ENCODE data around the gene PNMA8C.
A peak's percentile ranks its signal among the peaks of the same experiment; 100 is the strongest.

The PNMA8C gene

DNA sequence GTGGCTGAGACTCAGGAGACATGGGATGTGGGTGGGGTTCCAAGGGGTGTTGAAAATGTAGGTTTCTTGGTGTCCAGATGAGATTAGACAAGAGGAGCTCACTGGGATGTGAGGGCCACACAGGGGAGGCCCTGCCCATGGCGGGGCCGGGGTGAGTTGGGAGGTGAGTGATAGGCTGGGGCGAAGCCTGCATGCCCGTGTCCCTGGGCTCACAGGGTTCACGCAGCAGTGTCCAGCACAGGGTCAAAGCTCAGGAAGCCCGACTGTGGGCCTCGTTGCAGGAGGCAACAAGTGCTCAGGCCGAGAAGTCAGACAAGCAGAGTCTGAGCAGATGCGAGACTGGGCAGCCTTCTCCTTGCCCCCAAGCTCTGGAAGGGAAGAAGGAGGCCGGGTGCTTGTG, 42.6 kb downstream of the PNMA8C start:
- Histone ChIP-seq H3K9me3 (ENCODE audit: low read depth, low read length) (no peaks in the 10 kb centered on the region), H3K27ac (no peak overlapping the region), H3K9ac (ENCODE audit: insufficient read length) (no peak overlapping the region), H3K36me3 (ENCODE audit: insufficient read depth, low read length) (peaks cover 89% of the 10 kb centered on the region), H3K4me3 (no peak overlapping the region)
- DNase-seq (ENCODE audit: low read depth, low spot score): no peak
- no peak for TF ChIP-seq POLR2AphosphoS5 (IDR thresholded peaks at IDR 0.05; ENCODE audit: borderline replicate concordance, low read depth, low read length)
- no peak for TF ChIP-seq FOXP2 (optimal IDR thresholded peaks at IDR 0.05; ENCODE audit: control extremely low read depth, extremely low read length, insufficient read depth)
- no peak for TF ChIP-seq EZH2 (IDR thresholded peaks at IDR 0.05)

DNA sequence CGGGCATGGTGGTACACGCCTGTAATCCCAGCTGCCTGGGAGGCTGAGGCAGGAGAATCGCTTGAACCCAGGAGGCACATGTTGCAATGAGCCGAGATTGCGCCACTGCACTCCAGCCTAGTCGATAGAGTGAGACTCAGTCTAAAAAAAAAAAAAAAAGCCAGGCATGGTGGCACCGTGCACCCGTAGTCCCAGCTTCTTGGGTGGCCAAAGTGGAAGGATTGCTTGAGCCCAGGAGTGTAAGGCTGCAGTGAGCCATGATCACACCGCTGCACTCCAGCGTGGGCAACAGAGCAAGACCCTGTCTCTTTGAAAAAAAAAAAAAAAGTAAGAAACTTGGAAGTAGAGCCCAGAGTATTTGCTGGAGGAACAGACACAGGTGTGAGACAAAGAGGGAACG, 43.1 kb downstream of the PNMA8C start:
- Histone ChIP-seq H3K4me3 (no peak overlapping the region), H3K9ac (ENCODE audit: insufficient read length) (no peak overlapping the region), H3K27ac (no peak overlapping the region), H3K36me3 (ENCODE audit: insufficient read depth, low read length) (peaks cover 89% of the 10 kb centered on the region), H3K9me3 (ENCODE audit: low read depth, low read length) (peaks cover 3% of the 10 kb centered on the region; the same call in 1 of the 2 replicates)
- TF ChIP-seq FOXP2 (optimal IDR thresholded peaks at IDR 0.05; ENCODE audit: control extremely low read depth, extremely low read length, insufficient read depth) (no peak), EZH2 (IDR thresholded peaks at IDR 0.05) (no peak)
- DNase-seq (ENCODE audit: low read depth, low spot score): no peak

DNA sequence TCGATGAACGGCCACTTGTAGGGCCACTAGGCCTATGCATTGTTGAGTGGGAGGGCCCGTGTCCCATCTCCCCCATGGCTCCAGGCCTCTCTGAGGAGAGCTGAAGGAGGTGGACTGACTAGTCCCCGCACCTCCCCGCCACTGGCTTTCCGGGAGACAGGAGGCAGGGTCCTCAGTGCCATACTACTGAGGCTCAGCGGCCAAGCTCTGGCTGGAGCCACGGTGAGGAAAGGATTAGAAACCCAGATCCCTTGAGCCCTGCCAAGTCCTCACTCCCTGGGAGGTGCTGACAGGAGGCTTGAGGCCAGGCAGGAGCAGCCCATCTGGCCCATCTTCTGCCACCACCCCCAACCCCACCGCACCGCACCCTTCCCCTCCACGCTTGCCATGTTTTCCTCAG, 44.3 kb downstream of the PNMA8C start:
- Histone ChIP-seq H3K4me3 (no peak overlapping the region), H3K9ac (ENCODE audit: insufficient read length) (no peak overlapping the region), H3K9me3 (ENCODE audit: low read depth, low read length) (peaks cover 7% of the 10 kb centered on the region), H3K36me3 (ENCODE audit: insufficient read depth, low read length) (peaks cover 89% of the 10 kb centered on the region), H3K27ac (no peak overlapping the region)
- TF ChIP-seq FOXP2 (optimal IDR thresholded peaks at IDR 0.05; ENCODE audit: control extremely low read depth, extremely low read length, insufficient read depth) (no peak), EZH2 (IDR thresholded peaks at IDR 0.05) (no peak), POLR2AphosphoS5 (IDR thresholded peaks at IDR 0.05; ENCODE audit: borderline replicate concordance, low read depth, low read length) (no peak)
- DNase-seq (ENCODE audit: low read depth, low spot score): no peak

DNA sequence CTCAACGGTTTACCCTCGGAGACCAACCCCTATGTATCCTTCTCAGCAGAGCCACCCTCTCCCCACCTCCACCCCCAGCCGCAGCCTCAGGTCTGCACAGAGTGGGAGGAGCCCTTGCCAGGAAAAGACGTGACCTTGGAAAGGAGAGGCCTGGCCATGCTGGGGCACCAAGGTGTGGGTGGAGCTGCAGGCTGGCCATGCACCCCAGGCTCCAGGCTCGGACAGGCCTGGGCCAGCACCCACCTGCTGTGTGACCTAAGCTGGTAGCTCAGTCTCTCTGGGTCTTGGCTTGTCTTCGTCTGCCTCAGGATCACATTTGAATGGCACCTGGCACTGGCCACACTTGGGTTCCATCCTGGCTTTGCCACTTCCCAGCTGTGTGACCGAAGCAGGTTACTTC, 44.9 kb downstream of the PNMA8C start:
- Histone ChIP-seq H3K9ac (ENCODE audit: insufficient read length) (no peak overlapping the region), H3K4me3 (no peak overlapping the region), H3K27ac (no peak overlapping the region), H3K9me3 (ENCODE audit: low read depth, low read length) (peaks cover 7% of the 10 kb centered on the region), H3K36me3 (ENCODE audit: insufficient read depth, low read length) (peaks cover 90% of the 10 kb centered on the region)
- TF ChIP-seq POLR2AphosphoS5 (IDR thresholded peaks at IDR 0.05; ENCODE audit: borderline replicate concordance, low read depth, low read length): no peak
- no peak for TF ChIP-seq EZH2 (IDR thresholded peaks at IDR 0.05)
- no peak for TF ChIP-seq FOXP2 (optimal IDR thresholded peaks at IDR 0.05; ENCODE audit: control extremely low read depth, extremely low read length, insufficient read depth)
- no peak for DNase-seq (ENCODE audit: low read depth, low spot score)

DNA sequence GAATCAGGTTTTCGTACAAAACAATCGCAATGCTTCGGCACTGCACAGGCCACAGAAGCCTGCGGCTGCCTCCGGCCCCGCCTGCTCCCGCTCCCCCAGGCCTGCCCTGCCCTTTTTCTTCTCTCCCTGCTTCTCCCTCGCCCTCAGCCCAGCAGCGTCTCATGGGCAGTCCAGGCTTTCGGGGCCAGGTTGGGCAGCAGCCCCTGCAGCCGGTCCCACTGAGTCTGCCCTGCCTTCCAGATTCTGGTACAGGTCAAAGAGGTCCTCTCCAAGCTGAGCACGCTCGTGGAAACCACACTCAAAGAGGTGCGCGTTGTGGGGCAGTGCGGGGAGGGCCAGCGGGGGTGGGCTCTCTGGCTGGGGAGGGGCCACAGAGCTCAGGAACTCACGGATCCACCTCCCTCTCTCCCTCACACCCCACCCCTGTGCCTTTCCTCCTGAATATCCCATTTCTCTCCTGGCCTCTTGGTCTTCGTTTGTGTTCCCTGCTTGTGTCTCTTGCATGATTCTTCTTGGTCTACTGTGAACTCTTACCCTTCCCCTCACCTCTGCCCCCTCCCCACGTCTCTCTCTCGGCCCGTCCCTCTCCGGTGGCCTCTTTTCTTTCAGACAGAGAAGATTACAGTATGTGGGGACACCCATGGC, 45.4 kb downstream of the PNMA8C start:
- no peak overlapping the region for H3K4me3 ChIP-seq
- peaks cover 87% of the 10 kb centered on the region for H3K36me3 ChIP-seq (ENCODE audit: insufficient read depth, low read length)
- no peak for TF ChIP-seq POLR2AphosphoS5 (IDR thresholded peaks at IDR 0.05; ENCODE audit: borderline replicate concordance, low read depth, low read length)
- TF ChIP-seq FOXP2 (optimal IDR thresholded peaks at IDR 0.05; ENCODE audit: control extremely low read depth, extremely low read length, insufficient read depth): no peak
- no peak for TF ChIP-seq EZH2 (IDR thresholded peaks at IDR 0.05)
- H3K9me3 ChIP-seq (ENCODE audit: low read depth, low read length): peaks cover 7% of the 10 kb centered on the region
- no peak overlapping the region for H3K27ac ChIP-seq
- DNase-seq (ENCODE audit: low read depth, low spot score): no peak
- H3K9ac ChIP-seq (ENCODE audit: insufficient read length): no peak overlapping the region

DNA sequence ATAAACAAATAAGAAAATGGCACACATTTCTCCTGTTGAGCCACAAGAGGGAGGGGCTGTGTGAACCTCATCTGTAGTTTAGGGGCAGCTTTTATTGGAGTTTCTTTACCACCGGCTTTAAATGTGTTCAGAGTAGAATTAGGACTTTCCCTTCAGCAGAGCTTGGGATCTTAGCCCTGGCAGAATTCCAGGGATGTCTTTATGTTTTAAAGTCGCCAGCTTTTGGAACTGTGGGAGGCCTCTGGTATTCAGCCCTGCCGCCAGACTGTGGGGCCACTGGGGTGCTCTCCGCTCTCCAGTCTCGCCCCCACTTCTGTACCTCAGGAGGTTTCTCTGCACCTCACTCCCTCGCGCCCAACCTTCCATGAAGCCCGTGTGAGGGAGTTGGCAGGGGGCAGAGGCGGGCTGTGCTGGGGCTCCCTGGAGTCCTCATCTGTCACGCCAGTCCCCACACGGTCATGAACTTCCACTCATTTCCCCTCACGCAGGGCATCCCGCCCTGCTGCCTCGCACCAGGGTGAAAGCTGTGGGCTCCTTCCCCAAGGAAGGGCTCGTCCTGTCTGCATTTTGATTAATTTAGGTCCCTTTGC, 46.9 kb downstream of the PNMA8C start:
- TF ChIP-seq POLR2AphosphoS5 (IDR thresholded peaks at IDR 0.05; ENCODE audit: borderline replicate concordance, low read depth, low read length) (no peak), EZH2 (IDR thresholded peaks at IDR 0.05) (no peak), FOXP2 (optimal IDR thresholded peaks at IDR 0.05; ENCODE audit: control extremely low read depth, extremely low read length, insufficient read depth) (no peak)
- H3K4me3 ChIP-seq: no peak overlapping the region
- H3K9ac ChIP-seq (ENCODE audit: insufficient read length): no peak overlapping the region
- peaks cover 7% of the 10 kb centered on the region for H3K9me3 ChIP-seq (ENCODE audit: low read depth, low read length)
- peaks cover 85% of the 10 kb centered on the region for H3K36me3 ChIP-seq (ENCODE audit: insufficient read depth, low read length)
- DNase-seq (ENCODE audit: low read depth, low spot score): no peak
- no peak overlapping the region for H3K27ac ChIP-seq

DNA sequence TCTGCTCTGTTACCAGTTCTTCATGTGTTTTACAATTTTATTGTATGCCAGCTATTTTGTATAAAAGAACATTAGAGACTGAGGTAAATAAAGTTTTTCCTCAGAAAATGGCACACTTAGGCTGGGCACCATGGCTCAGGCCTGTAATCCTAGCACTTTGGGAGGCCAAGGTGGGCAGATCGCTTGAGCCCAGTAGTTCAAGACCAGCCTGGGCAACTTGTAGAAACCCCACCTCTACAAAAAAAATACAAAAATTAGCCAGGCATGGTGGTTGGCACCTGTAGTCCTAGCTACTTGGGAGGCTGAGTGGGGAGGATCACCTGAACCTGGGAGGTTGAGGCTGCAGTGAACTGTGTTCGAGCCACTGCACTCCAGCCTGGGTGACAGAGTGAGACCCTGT, 47.4 kb downstream of the PNMA8C start:
- no peak for TF ChIP-seq EZH2 (IDR thresholded peaks at IDR 0.05)
- Histone ChIP-seq H3K9ac (ENCODE audit: insufficient read length) (no peak overlapping the region), H3K27ac (no peak overlapping the region), H3K4me3 (no peak overlapping the region), H3K36me3 (ENCODE audit: insufficient read depth, low read length) (peaks cover 87% of the 10 kb centered on the region), H3K9me3 (ENCODE audit: low read depth, low read length) (peaks cover 7% of the 10 kb centered on the region)
- DNase-seq (ENCODE audit: low read depth, low spot score): no peak

DNA sequence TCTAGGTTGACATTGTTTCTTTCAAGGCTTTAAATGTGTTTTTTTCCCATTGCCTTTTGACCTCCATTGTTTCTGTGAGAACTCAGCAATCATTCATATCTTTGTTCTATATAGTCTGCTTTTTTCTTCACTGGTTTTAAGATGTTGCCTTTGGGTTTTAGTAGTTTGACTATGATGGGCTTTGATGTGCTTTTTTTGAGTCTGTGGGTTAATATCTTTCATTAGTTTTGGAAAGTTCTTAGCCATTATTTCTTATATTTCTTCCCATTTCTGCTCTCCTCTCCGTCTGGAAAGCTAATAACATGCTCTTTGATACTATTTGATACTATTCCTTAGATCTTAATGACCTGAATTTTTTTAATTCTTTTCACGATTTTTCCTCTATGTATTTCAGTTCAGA, 48.0 kb downstream of the PNMA8C start:
- TF ChIP-seq FOXP2 (optimal IDR thresholded peaks at IDR 0.05; ENCODE audit: control extremely low read depth, extremely low read length, insufficient read depth) (no peak), EZH2 (IDR thresholded peaks at IDR 0.05) (no peak), POLR2AphosphoS5 (IDR thresholded peaks at IDR 0.05; ENCODE audit: borderline replicate concordance, low read depth, low read length) (no peak)
- no peak for DNase-seq (ENCODE audit: low read depth, low spot score)
- no peak overlapping the region for H3K9ac ChIP-seq (ENCODE audit: insufficient read length)
- no peak overlapping the region for H3K27ac ChIP-seq
- peaks cover 7% of the 10 kb centered on the region for H3K9me3 ChIP-seq (ENCODE audit: low read depth, low read length)
- H3K4me3 ChIP-seq: no peak overlapping the region
- H3K36me3 ChIP-seq (ENCODE audit: insufficient read depth, low read length): peaks cover 89% of the 10 kb centered on the region

DNA sequence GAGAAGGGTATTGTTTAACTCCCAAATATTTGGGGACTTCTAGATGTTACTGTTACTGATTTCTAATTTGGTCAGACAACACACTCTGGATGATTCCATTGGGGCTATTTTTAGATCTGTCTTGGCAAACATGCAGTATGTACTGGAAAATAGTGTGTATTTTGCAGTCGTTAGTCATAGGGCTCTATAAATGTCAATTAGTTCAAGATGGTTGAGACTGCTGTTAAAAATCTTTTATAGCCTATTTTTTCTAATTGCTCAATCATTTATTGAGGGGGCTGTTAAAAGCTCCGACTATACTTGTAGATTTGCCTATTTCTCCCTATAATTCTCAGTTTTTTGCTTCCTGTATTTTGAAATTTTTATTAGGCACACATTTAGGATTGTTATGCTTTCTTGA, 50.5 kb downstream of the PNMA8C start:
- peak overlapping the region; percentile 53 for H3K4me3 ChIP-seq
- H3K27ac ChIP-seq: peak overlapping the region; percentile 85
- H3K9ac ChIP-seq (ENCODE audit: insufficient read length): no peak overlapping the region
- TF ChIP-seq EZH2 (IDR thresholded peaks at IDR 0.05): no peak
- peak; percentile 35; the same call in 1 of the 2 replicates for TF ChIP-seq POLR2AphosphoS5 (IDR thresholded peaks at IDR 0.05; ENCODE audit: borderline replicate concordance, low read depth, low read length)
- peaks cover 7% of the 10 kb centered on the region for H3K9me3 ChIP-seq (ENCODE audit: low read depth, low read length)
- peak; percentile 35 for DNase-seq (ENCODE audit: low read depth, low spot score)
- H3K36me3 ChIP-seq (ENCODE audit: insufficient read depth, low read length): peaks cover 69% of the 10 kb centered on the region
